ENCODE results near the gene APOBEC3H. TPM values are rescaled to one million over a fixed set of nuclear protein-coding genes. Genes with fewer than 3 reads are reported as not detected.

The APOBEC3H gene
- total and polyA plus RNA-seq, 2 donors = 0.24 TPM; not detected in 1

DNA sequence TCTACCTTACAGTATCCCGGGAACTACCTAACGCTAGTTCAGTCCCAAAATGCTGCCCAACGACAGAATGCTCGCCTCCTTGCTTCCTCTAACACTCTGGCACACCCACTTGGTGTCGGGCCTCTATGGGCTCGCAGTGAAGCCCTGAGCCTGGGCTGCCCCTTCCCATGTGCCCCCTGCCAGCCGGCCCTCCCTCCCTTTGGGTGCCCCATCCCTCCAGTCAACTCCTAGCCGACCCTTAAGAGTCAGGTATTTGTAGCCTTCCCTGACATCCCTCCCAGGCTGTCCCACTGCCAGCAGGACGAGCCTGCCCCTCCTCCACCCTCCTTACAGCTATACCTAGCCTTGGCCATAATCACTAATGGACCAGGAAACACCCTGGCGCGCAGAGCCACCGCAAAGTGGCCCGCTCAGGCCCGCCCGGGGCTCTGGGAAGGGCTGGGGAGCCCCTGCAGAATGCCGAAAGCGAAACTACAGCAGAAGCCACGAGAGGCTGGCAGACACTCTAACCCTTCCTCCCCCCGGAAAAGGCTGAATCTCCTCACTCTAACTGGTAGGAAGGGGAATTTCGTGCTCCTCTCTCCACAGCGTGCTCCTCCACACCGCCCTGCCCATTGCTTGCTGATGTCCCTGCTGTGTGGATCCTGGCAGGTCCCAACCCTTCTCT, 47.2 kb downstream of the APOBEC3H start:
- no peak for DNase-seq (ENCODE audit: extremely low spot score)
- H3K4me1 ChIP-seq (ENCODE audit: insufficient read depth) = no peaks in the 10 kb centered on the region
- H3K4me3 ChIP-seq (ENCODE audit: low read depth, low read length) = peak overlapping the region; percentile 87
- WGBS = 19% methylated on average over 22 of the region's 22 CpGs
- no peaks in the 10 kb centered on the region for H3K36me3 ChIP-seq (ENCODE audit: insufficient read depth)
- peak overlapping the region; percentile 63 for H3K27ac ChIP-seq (ENCODE audit: low read depth)

DNA sequence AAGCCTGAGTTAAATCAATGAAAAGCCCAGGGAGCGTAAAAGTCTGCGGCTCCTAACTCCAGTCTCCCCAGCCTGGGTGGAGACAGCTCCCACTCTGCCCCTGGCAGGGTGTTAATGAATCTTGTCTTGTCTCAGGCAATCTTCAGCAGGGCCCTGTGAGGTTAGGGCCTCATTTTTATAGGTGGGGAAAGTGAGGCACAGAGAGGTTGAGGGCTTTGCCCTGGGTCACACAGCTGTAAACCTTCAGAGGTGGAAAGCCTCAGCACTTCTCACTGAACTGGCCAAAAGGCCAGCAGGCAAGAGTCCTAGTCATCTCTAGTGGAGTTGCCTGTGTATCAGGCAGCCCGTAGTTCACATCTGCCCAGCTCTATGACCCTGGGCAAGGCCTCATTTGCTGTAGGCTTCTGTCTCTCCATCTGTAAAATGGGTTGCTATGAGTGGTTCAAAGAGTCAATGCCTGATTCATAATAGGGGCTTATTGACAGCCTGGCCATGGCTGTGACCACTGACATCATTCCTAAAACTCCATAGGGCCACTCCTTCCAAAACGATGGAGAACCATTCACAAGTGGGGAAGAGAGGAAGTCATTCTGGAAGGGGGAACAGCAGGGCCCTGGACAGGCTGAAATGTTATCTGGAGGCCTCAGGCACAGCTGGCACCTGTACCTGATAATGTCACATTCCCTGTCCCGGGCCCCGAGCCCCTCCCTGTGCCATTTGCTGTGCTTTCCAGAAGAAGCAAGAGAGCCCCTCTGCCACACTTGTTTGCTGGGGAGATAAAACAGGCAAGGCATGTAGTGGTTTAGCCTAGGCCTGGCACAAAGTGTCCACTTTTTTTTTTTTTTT, 49.4 kb downstream of the APOBEC3H start:
- Histone ChIP-seq H3K4me1 (ENCODE audit: insufficient read depth) (no peaks in the 10 kb centered on the region), H3K36me3 (ENCODE audit: insufficient read depth) (no peaks in the 10 kb centered on the region), H3K4me3 (ENCODE audit: low read depth, low read length) (peak overlapping the region; percentile 87), H3K27ac (ENCODE audit: low read depth) (peak overlapping the region; percentile 92)
- WGBS = 61% methylated on average over 6 of the region's 6 CpGs
- DNase-seq (ENCODE audit: extremely low spot score) = no peak

DNA sequence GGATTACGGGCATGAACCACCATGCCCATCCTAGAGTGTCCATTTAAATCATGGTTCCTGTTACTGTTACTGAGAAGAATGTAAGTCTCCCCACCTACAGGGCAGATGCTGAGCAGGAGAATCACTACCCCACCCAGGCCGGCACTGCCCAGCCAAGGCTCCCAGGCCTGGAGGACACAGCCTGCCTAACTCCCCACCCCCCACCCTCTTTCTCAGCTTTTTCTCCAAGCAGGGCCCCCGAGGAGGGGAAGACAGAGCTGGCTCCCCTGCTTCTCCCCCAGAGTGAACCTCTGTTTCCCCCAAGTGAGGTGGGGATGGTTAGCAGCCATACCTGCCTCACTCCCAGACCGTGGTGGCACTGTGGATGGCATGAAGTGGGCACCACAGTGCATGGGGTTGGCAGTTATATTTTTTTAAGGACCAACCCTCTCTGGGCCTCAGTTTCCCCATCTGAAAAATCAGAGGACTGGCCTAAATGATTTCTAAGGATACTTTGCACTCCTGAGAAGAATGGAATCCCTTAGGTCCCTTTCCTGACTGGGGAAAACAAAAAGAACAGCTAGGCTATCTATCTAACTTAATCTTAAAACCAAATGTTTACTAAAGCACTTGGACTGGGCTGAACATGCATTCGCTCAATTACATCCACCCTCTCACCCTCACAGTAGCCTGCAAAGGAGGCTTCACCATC, 50.4 kb downstream of the APOBEC3H start:
- no peak overlapping the region for H3K27ac ChIP-seq (ENCODE audit: low read depth)
- H3K36me3 ChIP-seq (ENCODE audit: insufficient read depth) = no peaks in the 10 kb centered on the region
- H3K4me1 ChIP-seq (ENCODE audit: insufficient read depth) = no peaks in the 10 kb centered on the region
- WGBS = 70% methylated on average over 5 of the region's 5 CpGs
- no peak overlapping the region for H3K4me3 ChIP-seq (ENCODE audit: low read depth, low read length)
- no peak for DNase-seq (ENCODE audit: extremely low spot score)

DNA sequence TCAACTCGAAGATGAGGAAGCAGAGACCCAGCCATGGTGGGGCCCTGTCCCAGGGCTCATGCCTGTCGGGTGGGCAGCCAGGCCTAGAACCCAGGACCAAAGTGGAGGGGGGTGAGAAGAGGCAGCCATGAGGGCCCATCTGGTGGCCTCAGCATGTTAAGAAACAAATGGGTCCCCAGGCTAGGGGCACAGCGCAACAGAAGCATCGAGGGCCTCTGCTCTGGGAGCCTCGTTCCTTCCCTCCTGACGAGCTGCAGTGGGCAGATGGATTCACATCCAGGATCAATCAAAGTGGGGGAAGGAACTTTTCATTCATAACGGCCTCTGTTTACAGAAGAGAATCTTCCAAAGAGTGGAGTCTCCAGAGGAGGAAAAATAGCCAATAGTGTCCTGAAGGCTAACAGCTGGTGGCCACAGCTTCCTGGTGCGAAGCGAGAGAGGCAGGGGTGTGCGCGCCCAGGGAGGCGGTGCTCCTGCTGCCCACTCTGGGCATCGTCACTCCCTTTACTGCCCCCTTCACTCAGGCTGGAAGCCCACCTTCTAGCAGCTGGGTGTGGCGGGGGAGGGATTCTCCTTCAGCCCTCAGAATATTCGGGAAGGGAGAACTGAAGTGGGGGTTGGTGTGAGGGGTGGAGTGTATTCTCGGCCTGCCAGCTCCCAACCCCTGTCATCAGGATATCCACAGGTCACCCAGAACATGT, 51.1 kb downstream of the APOBEC3H start:
- Histone ChIP-seq H3K4me3 (ENCODE audit: low read depth, low read length) (no peak overlapping the region), H3K4me1 (ENCODE audit: insufficient read depth) (no peaks in the 10 kb centered on the region), H3K36me3 (ENCODE audit: insufficient read depth) (no peaks in the 10 kb centered on the region), H3K27ac (ENCODE audit: low read depth) (peak overlapping the region; percentile 63)
- 61% methylated on average over 16 of the region's 16 CpGs for WGBS
- no peak for DNase-seq (ENCODE audit: extremely low spot score)

DNA sequence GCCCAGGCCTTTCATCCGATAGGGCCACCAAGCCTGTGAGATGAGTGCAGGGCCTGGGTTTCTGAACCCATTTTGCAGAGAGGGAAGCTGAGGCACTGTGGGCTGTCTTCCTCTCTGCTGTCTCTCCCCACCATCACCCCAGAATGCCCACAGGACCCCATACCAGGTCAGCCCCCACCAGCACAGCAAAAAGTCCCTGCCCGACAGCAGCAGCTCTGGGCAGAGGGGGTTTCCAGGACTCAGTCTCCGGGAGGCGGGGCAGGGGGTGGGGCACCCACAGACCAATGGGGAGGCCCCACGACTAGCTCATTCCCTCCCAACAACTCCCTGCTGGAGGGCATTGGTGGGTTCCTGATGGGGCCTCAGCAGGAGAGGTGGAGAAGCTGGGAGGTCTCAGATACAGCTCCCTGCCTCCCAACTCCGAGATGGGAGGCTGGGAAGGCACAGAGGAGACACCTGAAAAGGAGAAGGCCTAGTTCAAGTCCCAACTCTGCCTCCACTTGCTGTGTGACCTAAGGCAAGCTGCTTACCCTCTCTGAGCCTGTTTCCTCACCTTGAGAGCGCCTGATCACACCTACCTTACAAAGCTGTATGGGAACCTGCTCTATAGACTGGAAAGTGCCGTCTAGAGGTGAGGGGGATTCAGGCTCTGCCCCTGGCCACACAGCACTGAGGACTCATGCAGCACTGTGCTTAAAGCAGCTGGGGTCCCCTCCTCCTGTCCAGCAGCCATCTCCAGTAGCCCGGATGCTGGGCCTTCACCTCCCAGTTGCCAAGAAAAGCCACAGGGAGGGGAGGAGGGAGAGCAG, 51.9 kb downstream of the APOBEC3H start:
- 62% methylated on average over 9 of the region's 9 CpGs for WGBS
- Histone ChIP-seq H3K4me3 (ENCODE audit: low read depth, low read length) (no peak overlapping the region), H3K27ac (ENCODE audit: low read depth) (peak overlapping the region; percentile 76)

DNA sequence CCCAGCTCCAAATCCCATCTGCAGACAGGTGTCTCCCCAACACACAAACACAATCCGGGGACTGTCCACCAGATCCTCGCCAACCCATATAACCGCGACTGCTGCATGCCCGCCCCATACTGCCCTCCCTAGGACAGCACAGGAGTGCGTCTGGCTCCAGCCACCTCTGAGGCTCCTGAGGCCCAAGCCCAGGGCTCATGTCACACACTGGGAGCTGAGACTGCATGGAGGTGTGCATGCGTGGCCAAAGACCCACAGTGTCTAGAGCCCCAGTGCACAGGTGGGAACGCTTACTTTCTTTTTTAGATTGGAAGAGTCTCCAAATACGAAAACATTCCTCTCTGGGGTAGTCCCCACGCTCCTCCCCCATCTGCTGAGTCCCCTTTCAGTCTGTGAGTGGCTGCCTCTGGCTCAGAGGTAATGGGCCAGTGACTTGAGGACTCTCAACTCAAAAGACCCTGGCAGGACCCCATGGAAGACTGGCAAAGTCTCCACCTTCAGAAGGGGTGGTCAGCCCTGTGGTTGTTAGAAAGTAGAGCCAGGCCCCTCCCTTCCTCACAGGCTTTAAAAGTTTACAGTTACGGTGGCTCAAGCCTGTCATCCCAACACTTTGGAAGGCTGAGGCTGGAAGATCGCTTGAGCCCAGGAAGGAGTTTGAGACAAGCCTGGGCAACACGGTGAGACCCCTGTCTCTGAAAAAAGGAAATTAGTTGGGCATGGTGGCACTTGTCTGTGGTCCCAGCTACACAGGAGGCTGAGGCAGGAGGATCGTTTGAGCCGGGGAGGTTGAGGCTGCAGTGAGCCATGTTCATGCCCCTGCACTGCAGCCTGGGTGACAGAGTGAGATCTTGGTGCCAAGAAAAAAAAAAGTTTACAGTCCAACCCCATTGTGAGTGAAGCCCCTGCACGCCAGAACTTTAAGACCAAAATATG, 53.1 kb downstream of the APOBEC3H start:
- Histone ChIP-seq H3K4me1 (ENCODE audit: insufficient read depth) (no peaks in the 10 kb centered on the region), H3K27ac (ENCODE audit: low read depth) (peak overlapping the region; percentile 76), H3K4me3 (ENCODE audit: low read depth, low read length) (no peak overlapping the region), H3K36me3 (ENCODE audit: insufficient read depth) (no peaks in the 10 kb centered on the region)
- DNase-seq (ENCODE audit: extremely low spot score) = no peak
- WGBS = 72% methylated on average over 16 of the region's 16 CpGs

More for the DNA sequence above, 51.9 kb downstream of the APOBEC3H start:
- Histone ChIP-seq H3K36me3 (ENCODE audit: insufficient read depth) (no peaks in the 10 kb centered on the region), H3K4me1 (ENCODE audit: insufficient read depth) (no peaks in the 10 kb centered on the region)
- no peak for DNase-seq (ENCODE audit: extremely low spot score)

DNA sequence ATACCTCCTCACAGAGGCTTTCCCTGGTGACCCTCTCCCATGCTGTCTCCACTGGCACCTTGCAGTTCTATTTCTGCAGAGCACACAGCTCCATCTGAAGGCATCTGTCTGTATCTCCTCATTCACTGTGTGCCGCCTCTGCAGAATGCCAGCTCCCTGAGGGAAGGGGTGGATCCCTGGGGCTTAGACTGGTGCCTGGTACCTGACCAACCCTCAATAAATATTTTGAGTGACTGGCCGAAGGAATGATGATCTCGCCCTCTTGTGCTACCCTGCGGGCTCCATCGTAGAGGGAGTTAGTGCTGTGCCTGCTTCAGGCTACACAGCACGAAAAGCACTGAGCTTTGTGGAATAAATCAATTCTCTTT, 53.8 kb downstream of the APOBEC3H start:
- H3K27ac ChIP-seq (ENCODE audit: low read depth) = no peak overlapping the region
- no peaks in the 10 kb centered on the region for H3K4me1 ChIP-seq (ENCODE audit: insufficient read depth)
- no peaks in the 10 kb centered on the region for H3K36me3 ChIP-seq (ENCODE audit: insufficient read depth)
- no peak for DNase-seq (ENCODE audit: extremely low spot score)
- H3K4me3 ChIP-seq (ENCODE audit: low read depth, low read length) = peak overlapping the region; percentile 93
- WGBS = 59% methylated on average over 6 of the region's 6 CpGs

DNA sequence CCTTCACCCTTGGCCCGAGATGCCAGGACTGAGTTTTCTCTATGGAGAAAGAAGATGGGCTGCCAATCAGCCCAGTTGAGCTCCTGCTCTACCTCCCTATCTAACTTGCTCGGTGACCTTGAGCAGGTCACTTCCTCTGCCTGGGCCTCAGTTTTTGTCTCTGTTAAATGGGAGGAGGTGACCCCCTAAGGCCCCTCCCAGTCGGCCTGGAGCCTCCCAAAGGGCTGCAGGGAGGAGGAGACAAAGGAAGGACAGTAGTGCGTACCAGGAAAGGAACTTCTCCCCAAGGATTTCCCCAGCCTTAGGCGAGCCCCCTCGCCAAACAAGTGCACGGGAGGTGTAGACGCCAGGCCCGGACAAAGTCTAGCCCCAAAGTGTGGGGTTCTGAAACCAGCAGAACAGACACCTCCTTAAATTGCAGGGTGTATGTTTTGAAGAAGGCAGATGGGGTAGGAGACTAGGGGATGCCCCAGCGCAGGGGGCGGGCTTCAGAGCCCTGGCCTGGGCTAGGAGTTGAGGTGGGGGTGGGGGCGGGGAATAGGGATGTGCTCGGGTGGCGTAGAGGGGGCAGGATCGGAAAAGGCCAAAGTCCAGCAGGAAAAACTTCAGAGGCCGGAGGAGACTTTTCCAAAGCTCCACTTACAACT, 54.4 kb downstream of the APOBEC3H start:
- H3K36me3 ChIP-seq (ENCODE audit: insufficient read depth) = no peaks in the 10 kb centered on the region
- peak overlapping the region; percentile 93 for H3K4me3 ChIP-seq (ENCODE audit: low read depth, low read length)
- H3K27ac ChIP-seq (ENCODE audit: low read depth) = peak overlapping the region; percentile 93
- H3K4me1 ChIP-seq (ENCODE audit: insufficient read depth) = no peaks in the 10 kb centered on the region
- 43% methylated on average over 16 of the region's 16 CpGs for WGBS
- no peak for DNase-seq (ENCODE audit: extremely low spot score)

DNA sequence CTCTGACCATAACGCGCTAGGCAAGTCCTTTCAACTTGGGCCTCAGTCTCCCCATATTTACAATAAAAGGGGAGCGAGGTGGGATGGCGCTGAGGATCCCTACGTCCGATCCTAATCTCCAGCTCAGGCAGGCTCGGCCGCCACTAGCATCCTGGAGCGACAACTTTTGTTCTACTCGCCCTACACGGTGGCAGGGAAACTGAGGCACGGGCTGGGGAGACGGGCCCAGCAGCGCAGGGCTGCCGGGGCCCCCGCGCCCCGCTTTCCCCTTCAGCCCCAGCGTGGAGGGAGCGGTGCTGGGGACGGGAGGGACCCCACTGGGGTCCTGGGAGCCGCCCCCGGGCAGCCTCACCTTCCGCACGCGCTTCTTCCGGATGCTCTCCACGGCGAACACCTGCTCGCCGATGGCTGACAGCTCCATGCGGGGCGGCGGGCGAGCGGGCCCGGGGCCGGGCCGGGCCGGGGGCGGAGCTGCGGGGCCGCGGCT, 55.0 kb downstream of the APOBEC3H start:
- no peak for DNase-seq (ENCODE audit: extremely low spot score)
- Histone ChIP-seq H3K4me1 (ENCODE audit: insufficient read depth) (no peaks in the 10 kb centered on the region), H3K36me3 (ENCODE audit: insufficient read depth) (no peaks in the 10 kb centered on the region), H3K4me3 (ENCODE audit: low read depth, low read length) (peak overlapping the region; percentile 93), H3K27ac (ENCODE audit: low read depth) (peak overlapping the region; percentile 93)
- WGBS = 6% methylated on average over 44 of the region's 44 CpGs

DNA sequence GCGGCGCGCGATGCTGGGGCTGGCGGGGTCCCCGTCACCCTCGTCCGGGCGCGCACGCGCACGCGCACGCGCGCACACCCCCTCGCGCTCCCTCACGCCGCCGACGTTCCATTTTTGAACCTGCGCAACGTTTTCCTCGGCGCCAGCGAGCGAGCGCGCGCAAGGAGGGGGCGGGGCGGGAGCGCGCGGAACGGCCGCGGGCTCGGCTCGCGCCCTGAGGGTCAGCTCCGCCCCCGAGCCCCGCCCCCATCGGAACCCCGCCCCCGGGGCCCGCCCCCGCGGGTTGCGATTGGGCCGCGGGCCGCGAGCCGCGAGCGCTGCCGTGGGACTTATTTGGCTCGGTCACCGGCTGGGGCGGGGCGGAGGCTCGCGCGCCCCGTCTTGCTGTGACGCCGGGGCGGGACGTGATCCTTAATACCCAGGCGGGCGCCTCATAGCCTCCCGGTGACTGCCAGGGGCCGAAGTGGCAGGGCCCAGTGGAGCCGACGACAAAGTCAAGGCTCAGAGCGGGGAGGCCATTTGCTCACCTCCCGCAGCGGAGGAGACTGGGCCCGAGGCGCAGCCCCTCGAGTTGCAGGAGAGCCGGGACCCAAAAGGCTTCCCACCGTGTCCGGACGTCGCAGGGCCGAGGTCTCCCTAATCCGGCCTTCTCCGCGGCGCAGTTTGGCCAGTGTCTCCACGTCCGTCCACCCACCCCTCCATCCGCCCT, 55.6 kb downstream of the APOBEC3H start, which contains the start of gene CBX7:
CBX7 (minus strand) TSS at position 170 of the 709 bp plus-strand sequence. CDS start 236 bp downstream, outside the sequence.
- H3K27ac ChIP-seq (ENCODE audit: low read depth) = peak within 1 kb of the TSS; percentile 93
- no peaks in the 10 kb centered on the region for H3K4me1 ChIP-seq (ENCODE audit: insufficient read depth)
- no peaks in the 10 kb centered on the region for H3K36me3 ChIP-seq (ENCODE audit: insufficient read depth)
- H3K4me3 ChIP-seq (ENCODE audit: low read depth, low read length) = peak within 1 kb of the TSS; percentile 93
- WGBS = under 1% methylated on average over 98 of the region's 98 CpGs
- no peak for DNase-seq (ENCODE audit: extremely low spot score)

DNA sequence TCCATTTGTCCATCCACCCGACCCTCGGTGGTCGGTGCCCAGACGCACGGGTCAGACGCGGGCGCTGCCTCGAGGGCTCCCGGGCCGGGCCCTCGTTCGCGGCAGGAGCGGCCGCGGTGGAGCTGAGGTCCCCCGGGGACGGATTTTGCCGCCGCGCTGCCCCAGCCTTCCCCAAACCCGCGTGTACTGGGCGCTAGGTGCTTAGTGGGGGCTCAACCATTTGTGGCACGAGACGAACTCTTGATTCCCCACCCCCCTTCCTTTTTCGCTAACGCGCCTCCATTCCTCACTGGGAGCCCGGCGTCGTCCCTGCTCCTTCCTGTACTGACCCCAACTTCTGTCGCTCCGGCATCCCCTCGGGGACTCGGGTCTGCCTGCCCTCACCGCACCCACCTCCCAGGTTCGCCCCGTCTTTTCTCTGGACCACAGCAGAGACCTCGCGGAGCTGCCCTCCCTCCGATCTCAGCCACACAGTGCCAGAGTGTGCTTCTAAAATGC, 56.2 kb downstream of the APOBEC3H start:
- Histone ChIP-seq H3K27ac (ENCODE audit: low read depth) (peak overlapping the region; percentile 92), H3K4me3 (ENCODE audit: low read depth, low read length) (peak overlapping the region; percentile 45), H3K36me3 (ENCODE audit: insufficient read depth) (no peaks in the 10 kb centered on the region), H3K4me1 (ENCODE audit: insufficient read depth) (no peaks in the 10 kb centered on the region)
- no peak for DNase-seq (ENCODE audit: extremely low spot score)
- 3% methylated on average over 43 of the region's 43 CpGs for WGBS

All from urinary bladder (tissue), 4 donors.